NCI-H146 treated with DMSO at 0.1 percent for 48 hours (cell line): ENCODE results near the gene EEIG2.
A peak's percentile ranks its signal among the peaks of the same experiment; 100 is the strongest.
"Not testable (repeated sequence)": the region's sequence is repeated elsewhere in the genome, so short reads cannot be mapped to it uniquely, and the experiment has no call there.

Source experiments
- DNase-seq: peaks from one replicate; lab custom pipeline; 2025; ENCODE audit not compliant: unreplicated experiment; lab: John Stamatoyannopoulos, UW

The EEIG2 gene

GRCh38 chr1:108541861-108542260 is 18.0 kb upstream of the EEIG2 start:
- DNase-seq: no peak

GRCh38 chr1:108547493-108547892 is 12.4 kb upstream of the EEIG2 start:
- DNase-seq: not testable (repeated sequence)

GRCh38 chr1:108551137-108551862 is 8.6 kb upstream of the EEIG2 start:
- no peak for DNase-seq

- DNase-seq: no peak
These were observed 6.0 kb upstream of the EEIG2 start for GRCh38 chr1:108553905-108554304.

- no peak for DNase-seq
These were observed 5.0 kb upstream of the EEIG2 start for GRCh38 chr1:108554682-108555427.

- no peak for DNase-seq
These were observed 3.8 kb upstream of the EEIG2 start for GRCh38 chr1:108556066-108556465.

- DNase-seq: no peak
These were observed 3.4 kb upstream of the EEIG2 start for GRCh38 chr1:108556499-108556898.

GRCh38 chr1:108557296-108557695 is 2.6 kb upstream of the EEIG2 start:
- DNase-seq: no peak

GRCh38 chr1:108560189-108560873 is 431 bp downstream of the EEIG2 start:
- DNase-seq: no peak

- DNase-seq: no peak
These were observed 1.1 kb downstream of the EEIG2 start for GRCh38 chr1:108560874-108561459.

GRCh38 chr1:108561689-108562326 is 1.9 kb downstream of the EEIG2 start:
- DNase-seq: peak; percentile 14

- DNase-seq: no peak
These were observed 3.9 kb downstream of the EEIG2 start for GRCh38 chr1:108563808-108564207.

GRCh38 chr1:108565081-108565480 is 5.2 kb downstream of the EEIG2 start:
- no peak for DNase-seq

- DNase-seq: no peak
These were observed 5.6 kb downstream of the EEIG2 start for GRCh38 chr1:108565512-108565911.

- no peak for DNase-seq
These were observed 8.7 kb downstream of the EEIG2 start for GRCh38 chr1:108568589-108568988.

GRCh38 chr1:108569097-108569728 is 9.3 kb downstream of the EEIG2 start:
- DNase-seq: no peak

GRCh38 chr1:108570128-108570527 is 10.2 kb downstream of the EEIG2 start:
- DNase-seq: no peak

- DNase-seq: no peak
These were observed 11.1 kb downstream of the EEIG2 start for GRCh38 chr1:108570998-108571401.

- DNase-seq: no peak
These were observed 12.3 kb downstream of the EEIG2 start for GRCh38 chr1:108572182-108572581.

GRCh38 chr1:108573183-108573582 is 13.3 kb downstream of the EEIG2 start:
- DNase-seq: no peak

GRCh38 chr1:108574008-108574407 is 14.1 kb downstream of the EEIG2 start:
- DNase-seq: no peak
